Ascending aorta (tissue), 2 donors: ENCODE data around the gene ALKBH8. TPM values are rescaled to one million over a fixed set of nuclear protein-coding genes. Genes with fewer than 3 reads are reported as not detected.
"Not testable (repeated sequence)": the region's sequence is repeated elsewhere in the genome, so short reads cannot be mapped to it uniquely, and the experiment has no call there.

Experiments
- DNase-seq, 2 donors: peaks; one replicate each; pipeline ENCODE4 v3.0.0-alpha.2; 2019; ENCODE audit warnings: low spot score in 2 of 2
- H3K27ac ChIP-seq, 2 donors: fragments of 200-600 bp; sonication (generic); one replicate each; pipeline ENCODE4 v1.5.1; 2016 to 2017; ENCODE audit warnings: mild to moderate bottlenecking in 1 of 2
- H3K27me3 ChIP-seq: fragments of 200-600 bp; sonication (generic); one replicate; pipeline ENCODE4 v1.5.1; 2017
- H3K36me3 ChIP-seq, 2 donors: fragments of 200-600 bp; sonication (generic); one replicate each; pipeline ENCODE4 v1.5.1; 2016
- H3K4me1 ChIP-seq, 2 donors: fragments of 200-600 bp; sonication (generic); one replicate each; pipeline ENCODE4 v1.5.1; 2016 to 2017; ENCODE audit warnings: mild to moderate bottlenecking in 1 of 2
- H3K4me3 ChIP-seq, 2 donors: fragments of 200-600 bp; sonication (generic); one replicate each; pipeline ENCODE4 v1.5.1; 2016 to 2017; ENCODE audit warnings: mild to moderate bottlenecking in 1 of 2
- H3K9me3 ChIP-seq, 2 donors: fragments of 200-600 bp; sonication (generic); one replicate each; pipeline ENCODE4 v1.5.1; 2016
- intact Hi-C: fragments of 100-400 bp; cut with DNase I; formaldehyde crosslinking; loops from one replicate; pipeline ENCODE4 v1.15.1; 2023
- total RNA-seq: library from RNA; depleted of rRNA; stranded (reverse); fragments of >200 nt; gene quantifications from one replicate; pipeline ENCODE4 v1.1.0, GENCODE V29; 2016
- TF ChIP-seq, protein P1 (sequence below), 3 experiments: fragments of 200-600 bp in 2 of 3; fragments of 450-650 bp in 1 of 3; sonication (generic) in 2 of 3; IDR thresholded peaks; one replicate each; pipeline ENCODE4 v1.5.1; 2016 to 2019; ENCODE audit warnings: antibody characterized with exemption in 3 of 3, mild to moderate bottlenecking in 1 of 3, moderate library complexity in 1 of 3

The ALKBH8 gene
- total RNA-seq, 1 donor from 2014 or later, result 0.32 TPM

- H3K36me3 ChIP-seq, result no peaks in the 10 kb centered on the region
- no peak for DNase-seq
- H3K27me3 ChIP-seq, result no peaks in the 10 kb centered on the region
- intact Hi-C loops, result no loop called here
- no peak overlapping the region for H3K4me3 ChIP-seq
- TF ChIP-seq, protein P1, sequence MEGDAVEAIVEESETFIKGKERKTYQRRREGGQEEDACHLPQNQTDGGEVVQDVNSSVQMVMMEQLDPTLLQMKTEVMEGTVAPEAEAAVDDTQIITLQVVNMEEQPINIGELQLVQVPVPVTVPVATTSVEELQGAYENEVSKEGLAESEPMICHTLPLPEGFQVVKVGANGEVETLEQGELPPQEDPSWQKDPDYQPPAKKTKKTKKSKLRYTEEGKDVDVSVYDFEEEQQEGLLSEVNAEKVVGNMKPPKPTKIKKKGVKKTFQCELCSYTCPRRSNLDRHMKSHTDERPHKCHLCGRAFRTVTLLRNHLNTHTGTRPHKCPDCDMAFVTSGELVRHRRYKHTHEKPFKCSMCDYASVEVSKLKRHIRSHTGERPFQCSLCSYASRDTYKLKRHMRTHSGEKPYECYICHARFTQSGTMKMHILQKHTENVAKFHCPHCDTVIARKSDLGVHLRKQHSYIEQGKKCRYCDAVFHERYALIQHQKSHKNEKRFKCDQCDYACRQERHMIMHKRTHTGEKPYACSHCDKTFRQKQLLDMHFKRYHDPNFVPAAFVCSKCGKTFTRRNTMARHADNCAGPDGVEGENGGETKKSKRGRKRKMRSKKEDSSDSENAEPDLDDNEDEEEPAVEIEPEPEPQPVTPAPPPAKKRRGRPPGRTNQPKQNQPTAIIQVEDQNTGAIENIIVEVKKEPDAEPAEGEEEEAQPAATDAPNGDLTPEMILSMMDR (IDR thresholded peaks at IDR 0.05), result no peak
- no peak overlapping the region for H3K27ac ChIP-seq
- H3K4me1 ChIP-seq, result no peaks in the 10 kb centered on the region
- H3K9me3 ChIP-seq, result no peaks in the 10 kb centered on the region
Observed at GRCh38 chr11:107581147-107581546, 15.6 kb upstream of the ALKBH8 start.

- H3K4me3 ChIP-seq, H3K27ac ChIP-seq, DNase-seq, H3K27me3 ChIP-seq, H3K36me3 ChIP-seq, H3K4me1 ChIP-seq, H3K9me3 ChIP-seq: not testable (repeated sequence)
- intact Hi-C loops, result loop anchor here (5.0 kb wide), 1 partner anchor 318 kb away; no protein-coding TSS in a partner anchor
Observed at GRCh38 chr11:107579169-107579568, 13.6 kb upstream of the ALKBH8 start.

- no peak for DNase-seq
- no peaks in the 10 kb centered on the region for H3K9me3 ChIP-seq
- H3K36me3 ChIP-seq, result no peaks in the 10 kb centered on the region
- H3K4me1 ChIP-seq, result no peaks in the 10 kb centered on the region
- TF ChIP-seq, protein P1 (IDR thresholded peaks at IDR 0.05), result no peak
- no peak overlapping the region for H3K4me3 ChIP-seq
- no peaks in the 10 kb centered on the region for H3K27me3 ChIP-seq
- H3K27ac ChIP-seq, result no peak overlapping the region
- intact Hi-C loops, result loop anchor here (2.0 to 5.0 kb wide), 2 partner anchors 111 to 320 kb away; no protein-coding TSS in a partner anchor
Observed at GRCh38 chr11:107577346-107577711, 11.8 kb upstream of the ALKBH8 start.

- not testable (repeated sequence) for H3K27me3 ChIP-seq, H3K4me3 ChIP-seq, H3K27ac ChIP-seq, H3K36me3 ChIP-seq, H3K9me3 ChIP-seq, H3K4me1 ChIP-seq
- DNase-seq, result peak in 1 of 2 donors; percentile 75
- intact Hi-C loops, result loop anchor here (2.0 to 5.0 kb wide), 2 partner anchors 112 to 321 kb away; no protein-coding TSS in a partner anchor
- TF ChIP-seq, protein P1 (IDR thresholded peaks at IDR 0.05), result peak; percentile 28 to 73 (median 62)
Observed at GRCh38 chr11:107576497-107577345, 11.2 kb upstream of the ALKBH8 start.

DNA sequence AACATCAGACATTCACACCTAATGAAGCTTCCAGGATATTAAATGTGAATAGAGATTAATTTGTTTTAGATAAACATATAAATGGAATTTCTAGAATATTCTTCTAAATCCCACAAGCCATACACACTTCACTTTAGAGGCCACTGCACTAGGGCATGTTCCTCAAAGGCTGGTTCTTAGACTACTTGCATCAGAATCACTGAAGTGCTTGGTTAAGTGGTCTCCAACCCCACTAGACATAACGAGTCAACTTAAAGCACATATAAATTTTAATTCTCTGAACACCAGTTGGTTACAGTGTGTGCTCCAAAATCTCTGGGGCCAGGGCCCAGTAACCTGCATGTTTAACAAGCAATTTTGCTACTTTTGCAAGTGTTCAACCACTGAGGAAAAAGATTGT, 7.9 kb upstream of the ALKBH8 start:
- no peak overlapping the region for H3K4me3 ChIP-seq
- no peaks in the 10 kb centered on the region for H3K27me3 ChIP-seq
- TF ChIP-seq, protein P1 (IDR thresholded peaks at IDR 0.05), result no peak
- H3K4me1 ChIP-seq, result no peaks in the 10 kb centered on the region
- H3K36me3 ChIP-seq, result no peaks in the 10 kb centered on the region
- DNase-seq, result no peak
- intact Hi-C loops, result loop anchor here (5.0 kb wide), 1 partner anchor 199 kb away; no protein-coding TSS in a partner anchor
- H3K9me3 ChIP-seq, result no peaks in the 10 kb centered on the region
- H3K27ac ChIP-seq, result no peak overlapping the region

DNA sequence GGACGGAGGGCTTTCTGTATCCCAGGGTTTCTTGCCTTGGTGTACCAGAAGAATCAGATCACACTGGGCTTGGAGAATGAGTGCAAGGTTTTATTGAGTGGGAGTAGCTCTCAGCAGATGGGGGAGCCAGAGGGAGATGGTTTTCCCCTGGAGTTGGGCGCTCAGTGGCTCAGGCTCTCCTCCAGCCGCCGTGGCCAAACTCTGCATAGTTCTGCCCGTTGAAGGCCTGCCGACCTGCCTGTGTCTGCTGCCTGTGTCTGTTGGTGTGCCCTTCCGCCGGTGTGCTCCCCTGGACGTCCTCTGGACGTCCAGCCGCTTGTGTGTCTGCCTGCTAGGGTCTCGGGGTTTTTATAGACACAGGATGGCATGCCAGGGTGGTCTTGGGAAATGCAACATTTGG, 4.5 kb upstream of the ALKBH8 start:
- Histone ChIP-seq H3K4me3 (no peak overlapping the region), H3K9me3 (no peaks in the 10 kb centered on the region), H3K4me1 (no peaks in the 10 kb centered on the region), H3K27ac (no peak overlapping the region), H3K36me3 (no peaks in the 10 kb centered on the region), H3K27me3 (no peaks in the 10 kb centered on the region)
- DNase-seq, result no peak
- intact Hi-C loops, result loop anchor here (5.0 kb wide), 1 partner anchor 202 kb away; no protein-coding TSS in a partner anchor
- TF ChIP-seq, protein P1 (IDR thresholded peaks at IDR 0.05), result no peak
